ENCODE data around the gene SETD4. TPM values are rescaled to one million over a fixed set of nuclear protein-coding genes. Genes with fewer than 3 reads are reported as not detected.

SETD4 gene
- total and polyA plus RNA-seq, 2 donors (not counting 3 experiments of a cell fraction or from before 2014, with no cell fraction given) = 13.0 to 25.1 TPM

DNA sequence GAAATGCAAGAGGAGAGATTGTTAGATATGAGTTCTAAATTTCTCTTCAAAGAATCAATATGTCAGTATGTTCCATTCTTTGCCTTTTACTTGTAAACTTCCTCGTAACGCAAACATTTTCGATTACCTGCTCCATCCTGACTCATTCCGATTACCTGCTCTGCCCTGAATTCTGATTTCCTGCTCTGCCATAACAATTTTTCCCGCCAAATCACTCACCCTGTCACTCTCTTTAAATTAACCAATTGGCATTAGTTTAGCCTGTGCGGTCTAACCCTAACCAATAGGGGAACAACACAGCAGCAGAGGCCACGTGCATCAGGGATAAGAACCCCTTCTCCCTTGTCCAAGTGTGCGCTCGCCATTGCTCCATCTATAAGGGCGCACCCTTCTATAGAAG is 49.5 kb upstream of the SETD4 start:
- ChIA-PET POLR2A (no interaction called here), CTCF (interaction anchor here (1.0 to 1.2 kb wide), 2 partner anchors 14 to 50 kb away, joined by 3 to 4 read pairs; partner anchors contain the start of gene SETD4)
- no peak overlapping the region for H3K27ac ChIP-seq (ENCODE audit: insufficient read depth, low read depth, low read length)
- no peak for DNase-seq (ENCODE audit: low read depth, low spot score)
- no peaks in the 10 kb centered on the region for H3K36me3 ChIP-seq (ENCODE audit: control insufficient read depth in 2 of 2, extremely low read depth in 1 of 2, insufficient read depth in 2 of 2, low read length in 2 of 2)
- TF ChIP-seq GATA2 (IDR thresholded peaks at IDR 0.05; ENCODE audit: insufficient read depth, insufficient read length, low read depth, low read length) = no peak
- H3K4me3 ChIP-seq (replicated peaks in 1 of 3; ENCODE audit: insufficient read depth in 1 of 3, low read depth in 1 of 3, low read length in 3 of 3) = no peak overlapping the region
- no peaks in the 10 kb centered on the region for H3K4me1 ChIP-seq (ENCODE audit: control insufficient read depth, extremely low read depth, insufficient read depth, low read length)
- H3K4me2 ChIP-seq (ENCODE audit: insufficient read depth, low read length) = no peak overlapping the region
- H3K9ac ChIP-seq (replicated peaks; ENCODE audit: extremely low read depth, insufficient read depth, low read length) = no peak overlapping the region
- H3K79me2 ChIP-seq (ENCODE audit: control insufficient read depth, insufficient read depth, low read length) = no peaks in the 10 kb centered on the region
- FAIRE-seq = no peak
- H3K9me3 ChIP-seq (replicated peaks; ENCODE audit: control insufficient read depth, insufficient read depth, low read length) = no peaks in the 10 kb centered on the region
- no peaks in the 10 kb centered on the region for H3K9me1 ChIP-seq (replicated peaks; ENCODE audit: control insufficient read depth, extremely low read depth, insufficient read depth, low read length)
- H2AFZ ChIP-seq (ENCODE audit: low read depth, low read length) = no peak overlapping the region
- dilution Hi-C loops (cut with MboI; ENCODE audit: extremely low pct_ligation_motif_present, low sequenced_read_pairs) = no loop called here
- intact Hi-C loops (cut with micrococcal nuclease) = loop anchor here (5.0 kb wide), 2 partner anchors 48 to 168 kb away; partner anchors contain the start of gene SETD4
- BruUV-seq (replicated peaks) = no TSS peak
- peaks cover 23 to 31% of the 10 kb centered on the region in 2 experiments for H3K27me3 ChIP-seq (ENCODE audit: control insufficient read depth in 2 of 2, insufficient read depth in 2 of 2, low read length in 2 of 2)
- no peaks in the 10 kb centered on the region for H4K20me1 ChIP-seq (replicated peaks; ENCODE audit: control insufficient read depth, extremely low read depth, insufficient read depth, low read length)

- Histone ChIP-seq H3K4me2 (ENCODE audit: insufficient read depth, low read length) (no peak overlapping the region), H3K9me1 (replicated peaks; ENCODE audit: control insufficient read depth, extremely low read depth, insufficient read depth, low read length) (no peaks in the 10 kb centered on the region), H3K4me3 (replicated peaks in 1 of 3; ENCODE audit: insufficient read depth in 1 of 3, low read depth in 1 of 3, low read length in 3 of 3) (no peak overlapping the region), H4K20me1 (replicated peaks; ENCODE audit: control insufficient read depth, extremely low read depth, insufficient read depth, low read length) (no peaks in the 10 kb centered on the region), H3K9ac (replicated peaks; ENCODE audit: extremely low read depth, insufficient read depth, low read length) (no peak overlapping the region), H3K27me3 (ENCODE audit: control insufficient read depth in 2 of 2, insufficient read depth in 2 of 2, low read length in 2 of 2) (peaks cover 35 to 47% of the 10 kb centered on the region in 2 experiments), H2AFZ (ENCODE audit: low read depth, low read length) (no peak overlapping the region), H3K9me3 (replicated peaks; ENCODE audit: control insufficient read depth, insufficient read depth, low read length) (no peaks in the 10 kb centered on the region), H3K79me2 (ENCODE audit: control insufficient read depth, insufficient read depth, low read length) (no peaks in the 10 kb centered on the region), H3K36me3 (ENCODE audit: control insufficient read depth in 2 of 2, extremely low read depth in 1 of 2, insufficient read depth in 2 of 2, low read length in 2 of 2) (no peaks in the 10 kb centered on the region), H3K27ac (ENCODE audit: insufficient read depth, low read depth, low read length) (no peak overlapping the region), H3K4me1 (ENCODE audit: control insufficient read depth, extremely low read depth, insufficient read depth, low read length) (no peaks in the 10 kb centered on the region)
- FAIRE-seq = no peak
- intact Hi-C loops (cut with micrococcal nuclease) (no loop called here), dilution Hi-C loops (cut with MboI; ENCODE audit: extremely low pct_ligation_motif_present, low sequenced_read_pairs) (no loop called here)
- BruUV-seq (replicated peaks) = no TSS peak
- TF ChIP-seq, protein P1, sequence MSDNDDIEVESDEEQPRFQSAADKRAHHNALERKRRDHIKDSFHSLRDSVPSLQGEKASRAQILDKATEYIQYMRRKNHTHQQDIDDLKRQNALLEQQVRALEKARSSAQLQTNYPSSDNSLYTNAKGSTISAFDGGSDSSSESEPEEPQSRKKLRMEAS (IDR thresholded peaks at IDR 0.05; ENCODE audit: insufficient read depth, insufficient read length) = no peak
- TF ChIP-seq EZH2 (IDR thresholded peaks at IDR 0.05; ENCODE audit: borderline replicate concordance, low read depth, low read length, severe bottlenecking) = peak; percentile 64
- no peak for DNase-seq (ENCODE audit: low read depth, low spot score)
- ChIA-PET POLR2A (no interaction called here), CTCF (interaction anchor here (0.6 to 1.3 kb wide), 20 partner anchors 10 to 1268 kb away, joined by 3 to 12 read pairs (median 4); partner anchors contain the start of genes CBR1 and SETD4)
Observed at GRCh38 chr21:36105327-36105842, 45.1 kb upstream of the SETD4 start.

All from endothelial cell of umbilical vein (primary cell).